Activated CD4-positive, alpha-beta T cell treated with anti-CD3 and anti-CD28 coated beads, Interleukin-2, amount 10 ng/mL, durations not matched to agents 24 days and 14 days (primary cell): Measurements from ENCODE around the gene CYP3A4. TPM values are rescaled to one million over a fixed set of nuclear protein-coding genes. Genes with fewer than 3 reads are reported as not detected.
A peak's percentile ranks its signal among the peaks of the same experiment; 100 is the strongest.

Source experiments
- DNase-seq: peaks from one replicate; pipeline ENCODE4 v3.0.0; 2022
- H3K27ac Mint-ChIP-seq: one replicate; pipeline ENCODE4 v1.8.0; 2022; ENCODE audit warnings: mild to moderate bottlenecking, mixed read lengths
- H3K27me3 Mint-ChIP-seq: one replicate; pipeline ENCODE4 v1.8.0; 2022; ENCODE audit warnings: mixed read lengths
- H3K36me3 Mint-ChIP-seq: one replicate; pipeline ENCODE4 v1.8.0; 2022; ENCODE audit warnings: low read depth, mild to moderate bottlenecking, mixed read lengths
- H3K4me1 Mint-ChIP-seq: one replicate; pipeline ENCODE4 v1.8.0; 2021; ENCODE audit warnings: mixed read lengths
- H3K4me3 Mint-ChIP-seq: one replicate; pipeline ENCODE4 v1.8.0; 2022; ENCODE audit warnings: mild to moderate bottlenecking, moderate library complexity, mixed read lengths
- H3K9me3 Mint-ChIP-seq: one replicate; pipeline ENCODE4 v1.8.0; 2021; ENCODE audit warnings: mixed read lengths
- intact Hi-C: fragments of 100-400 bp; cut with micrococcal nuclease; formaldehyde crosslinking; loops from one replicate; pipeline ENCODE4 v1.15.1; 2023
- total RNA-seq: library from RNA; stranded (reverse); gene quantifications from 2 replicates; pipeline ENCODE4 v1.2.3, GENCODE V29; 2022

CYP3A4 gene
- total RNA-seq: not detected in 2 replicates

DNA sequence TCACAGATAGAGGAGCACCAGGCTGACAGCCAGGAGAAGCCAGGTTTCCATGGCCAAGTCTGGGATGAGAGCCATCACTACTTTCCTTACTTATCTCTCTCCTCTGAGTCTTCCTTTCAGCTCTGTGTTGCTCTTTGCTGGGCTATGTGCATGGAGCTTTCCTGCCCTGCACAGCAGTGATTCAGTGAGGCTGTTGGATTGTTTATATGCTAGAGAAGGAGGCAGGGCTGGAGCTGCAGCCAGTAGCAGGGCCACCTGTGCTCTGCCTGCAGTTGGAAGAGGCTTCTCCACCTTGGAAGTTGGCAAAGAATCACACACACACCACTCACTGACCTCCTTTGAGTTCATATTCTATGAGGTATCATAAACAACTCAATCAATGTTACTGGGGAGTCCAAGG lies at the start of gene CYP3A4:
Gene CYP3A4, minus strand, starts transcription at position 178 of the 400 bp plus-strand sequence. Its CDS starts 103 bp downstream, at position 75.
- intact Hi-C loops: no loop called here

GRCh38 chr7:99833289-99833877 lies 49.4 kb upstream of the CYP3A4 start:
- H3K4me3 Mint-ChIP-seq: no peak overlapping the region
- no peak overlapping the region for H3K27ac Mint-ChIP-seq
- H3K27me3 Mint-ChIP-seq: peaks cover 11% of the 10 kb centered on the region
- H3K4me1 Mint-ChIP-seq: peaks cover 8% of the 10 kb centered on the region
- H3K36me3 Mint-ChIP-seq: no peaks in the 10 kb centered on the region
- H3K9me3 Mint-ChIP-seq: no peaks in the 10 kb centered on the region
- intact Hi-C loops: no loop called here
- DNase-seq: no peak

More for the DNA sequence above, at the start of gene CYP3A4:
- DNase-seq: no peak
- Mint-ChIP-seq H3K4me1 (peaks cover 10% of the 10 kb centered on the region), H3K4me3 (no peak within 1 kb of the TSS), H3K27me3 (peaks cover 3% of the 10 kb centered on the region), H3K9me3 (no peaks in the 10 kb centered on the region), H3K36me3 (no peaks in the 10 kb centered on the region), H3K27ac (no peak within 1 kb of the TSS)

DNA sequence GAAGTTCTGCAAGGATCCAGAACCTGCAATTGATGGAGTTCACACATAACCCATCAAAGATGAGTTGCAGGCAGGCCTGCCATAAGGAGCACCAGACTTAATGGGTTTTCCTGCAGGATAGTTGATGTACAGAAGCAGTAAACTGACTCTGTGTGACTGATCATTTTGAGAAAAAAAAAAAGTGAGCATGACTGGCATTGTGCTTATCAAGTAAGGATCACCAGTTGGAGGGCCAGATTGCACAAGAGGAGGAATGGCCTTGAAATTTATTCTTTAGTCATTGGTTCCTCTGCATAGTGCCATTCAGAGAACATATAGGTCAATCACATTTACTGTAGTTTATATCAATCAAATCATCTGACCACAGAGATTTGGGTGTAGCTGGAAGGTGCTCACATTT lies 47.6 kb upstream of the CYP3A4 start:
- DNase-seq: no peak
- Mint-ChIP-seq H3K36me3 (no peaks in the 10 kb centered on the region), H3K4me1 (no peaks in the 10 kb centered on the region), H3K27ac (no peak overlapping the region), H3K4me3 (no peak overlapping the region), H3K9me3 (no peaks in the 10 kb centered on the region), H3K27me3 (peaks cover 18% of the 10 kb centered on the region)
- intact Hi-C loops: no loop called here

DNA sequence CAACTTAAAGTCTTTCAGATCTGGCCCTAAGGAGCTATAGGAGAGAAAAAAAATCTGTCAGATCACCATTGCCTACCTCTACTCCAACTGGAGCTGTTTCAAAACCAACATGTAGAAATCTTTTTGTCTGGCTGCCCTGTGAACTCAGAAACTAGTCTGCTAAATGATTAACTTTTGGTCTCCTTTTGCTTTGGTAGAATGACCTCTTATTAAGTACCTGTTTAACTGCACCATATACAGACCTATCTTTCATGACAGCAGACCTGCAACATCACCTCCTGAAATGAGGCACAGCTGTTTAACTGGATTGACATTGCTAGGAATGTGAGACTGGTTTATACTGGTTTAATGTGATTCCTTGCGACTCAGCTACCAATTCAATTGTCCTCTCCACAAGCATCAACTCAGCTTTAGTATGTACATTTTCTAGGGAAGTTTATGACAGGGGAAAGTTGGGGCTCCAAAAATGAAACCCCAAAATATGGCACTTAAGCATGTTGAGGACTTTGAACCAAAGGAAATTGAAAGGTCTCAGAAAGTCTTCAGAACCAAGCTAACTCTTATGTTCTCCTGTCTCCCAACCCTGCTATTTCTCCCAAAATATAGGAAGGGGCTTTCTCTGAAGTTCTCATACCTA lies 45.7 kb upstream of the CYP3A4 start:
- intact Hi-C loops: no loop called here

DNA sequence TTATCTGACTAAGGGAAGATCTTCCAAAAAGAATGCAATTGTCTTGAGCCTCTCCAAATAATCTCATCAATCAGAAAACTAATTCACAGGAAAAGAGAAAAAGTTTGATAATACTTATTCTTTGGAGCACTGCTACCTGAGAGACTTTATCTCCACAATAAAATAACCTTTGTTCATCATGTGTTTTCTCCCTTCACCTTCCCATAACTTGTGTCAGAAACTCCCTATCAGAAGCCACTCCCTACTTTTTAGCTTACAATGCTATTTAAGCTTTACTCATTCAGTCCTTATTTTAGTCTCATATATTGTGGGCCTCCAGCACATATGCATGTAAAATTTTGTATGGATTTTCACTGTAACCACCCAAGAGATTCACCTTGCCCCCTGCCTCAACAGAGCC lies 44.8 kb upstream of the CYP3A4 start:
- no peaks in the 10 kb centered on the region for H3K4me1 Mint-ChIP-seq
- H3K27me3 Mint-ChIP-seq: peaks cover 20% of the 10 kb centered on the region
- intact Hi-C loops: no loop called here

More for the DNA sequence above, 45.7 kb upstream of the CYP3A4 start:
- H3K36me3 Mint-ChIP-seq: no peaks in the 10 kb centered on the region
- no peaks in the 10 kb centered on the region for H3K4me1 Mint-ChIP-seq
- no peak overlapping the region for H3K4me3 Mint-ChIP-seq
- no peak for DNase-seq
- H3K9me3 Mint-ChIP-seq: no peaks in the 10 kb centered on the region
- no peak overlapping the region for H3K27ac Mint-ChIP-seq
- H3K27me3 Mint-ChIP-seq: peaks cover 20% of the 10 kb centered on the region

GRCh38 chr7:99827040-99827778 lies 43.2 kb upstream of the CYP3A4 start:
- no peaks in the 10 kb centered on the region for H3K9me3 Mint-ChIP-seq
- H3K27ac Mint-ChIP-seq: no peak overlapping the region
- DNase-seq: no peak
- intact Hi-C loops: no loop called here
- no peaks in the 10 kb centered on the region for H3K4me1 Mint-ChIP-seq
- H3K36me3 Mint-ChIP-seq: no peaks in the 10 kb centered on the region
- peaks cover 20% of the 10 kb centered on the region for H3K27me3 Mint-ChIP-seq
- no peak overlapping the region for H3K4me3 Mint-ChIP-seq

More for the DNA sequence above, 44.8 kb upstream of the CYP3A4 start:
- Mint-ChIP-seq H3K9me3 (no peaks in the 10 kb centered on the region), H3K4me3 (no peak overlapping the region), H3K36me3 (no peaks in the 10 kb centered on the region), H3K27ac (no peak overlapping the region)
- DNase-seq: no peak

DNA sequence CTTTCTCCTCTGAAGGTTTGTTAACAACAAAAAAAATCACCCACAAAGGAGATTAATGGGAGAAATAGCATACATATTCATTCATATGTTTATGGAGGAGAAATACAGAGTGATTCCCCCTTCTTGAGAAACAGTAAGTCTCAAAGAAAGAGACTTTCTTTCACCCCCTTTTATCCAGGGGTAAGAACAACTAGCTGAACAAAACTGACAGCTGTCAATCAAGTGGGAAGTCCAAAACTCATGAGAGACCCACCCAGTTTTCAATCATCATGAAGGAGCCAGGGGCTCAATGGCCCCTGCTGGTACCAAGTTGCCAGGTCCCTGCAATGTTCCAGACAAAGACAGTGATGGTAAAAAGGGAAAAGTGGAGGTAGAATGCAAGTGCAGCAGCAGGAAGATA lies 41.9 kb upstream of the CYP3A4 start:
- H3K4me3 Mint-ChIP-seq: no peak overlapping the region
- no peak for DNase-seq
- intact Hi-C loops: no loop called here
- H3K9me3 Mint-ChIP-seq: no peaks in the 10 kb centered on the region
- H3K4me1 Mint-ChIP-seq: no peaks in the 10 kb centered on the region
- no peaks in the 10 kb centered on the region for H3K36me3 Mint-ChIP-seq
- no peak overlapping the region for H3K27ac Mint-ChIP-seq
- H3K27me3 Mint-ChIP-seq: peaks cover 30% of the 10 kb centered on the region

DNA sequence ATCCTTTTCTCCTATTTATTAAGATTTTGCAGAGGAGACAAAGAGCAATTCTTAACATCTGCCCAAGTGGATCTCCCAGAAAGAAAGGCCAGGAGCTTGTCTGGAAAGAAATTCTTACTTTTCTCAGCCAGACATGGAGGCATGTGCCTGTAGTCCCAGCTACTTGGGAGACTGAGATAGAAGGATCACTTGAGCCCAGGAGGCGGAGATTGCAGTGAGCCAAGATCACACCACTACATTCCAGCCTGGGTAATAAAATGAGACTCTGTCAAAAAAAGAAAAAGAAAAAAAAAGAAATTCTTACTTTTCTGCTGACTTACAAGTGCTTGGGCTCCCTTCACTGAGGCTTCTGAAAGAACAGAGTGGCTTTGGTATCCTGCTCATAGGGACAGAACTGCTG lies 41.5 kb upstream of the CYP3A4 start:
- no peaks in the 10 kb centered on the region for H3K9me3 Mint-ChIP-seq
- DNase-seq: no peak
- intact Hi-C loops: no loop called here
- H3K27me3 Mint-ChIP-seq: peaks cover 29% of the 10 kb centered on the region
- H3K36me3 Mint-ChIP-seq: no peaks in the 10 kb centered on the region
- H3K4me3 Mint-ChIP-seq: no peak overlapping the region
- no peak overlapping the region for H3K27ac Mint-ChIP-seq
- no peaks in the 10 kb centered on the region for H3K4me1 Mint-ChIP-seq

DNA sequence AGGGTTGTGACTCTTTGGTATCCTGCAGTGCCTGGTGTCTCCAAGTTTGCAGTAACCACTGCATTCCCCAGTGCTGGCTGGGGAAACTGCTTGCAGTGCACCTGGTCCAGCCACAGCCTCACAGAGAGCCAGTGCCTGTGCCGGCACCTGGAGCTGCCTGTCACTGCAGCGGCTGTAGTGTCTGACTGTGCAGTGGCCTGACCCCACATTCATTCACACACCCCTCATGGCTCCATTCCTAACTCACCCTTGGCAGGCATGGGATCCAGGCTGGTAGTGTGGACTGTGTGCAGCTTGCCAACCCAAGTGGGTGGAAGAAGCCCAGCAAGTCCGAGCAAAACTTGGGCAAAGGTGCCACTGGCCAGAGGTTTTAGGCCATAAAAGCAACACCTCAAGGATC lies 40.1 kb upstream of the CYP3A4 start:
- peaks cover 31% of the 10 kb centered on the region for H3K27me3 Mint-ChIP-seq
- no peak for DNase-seq
- H3K9me3 Mint-ChIP-seq: no peaks in the 10 kb centered on the region
- H3K36me3 Mint-ChIP-seq: no peaks in the 10 kb centered on the region
- H3K4me1 Mint-ChIP-seq: no peaks in the 10 kb centered on the region
- H3K4me3 Mint-ChIP-seq: no peak overlapping the region
- intact Hi-C loops: no loop called here
- H3K27ac Mint-ChIP-seq: no peak overlapping the region

DNA sequence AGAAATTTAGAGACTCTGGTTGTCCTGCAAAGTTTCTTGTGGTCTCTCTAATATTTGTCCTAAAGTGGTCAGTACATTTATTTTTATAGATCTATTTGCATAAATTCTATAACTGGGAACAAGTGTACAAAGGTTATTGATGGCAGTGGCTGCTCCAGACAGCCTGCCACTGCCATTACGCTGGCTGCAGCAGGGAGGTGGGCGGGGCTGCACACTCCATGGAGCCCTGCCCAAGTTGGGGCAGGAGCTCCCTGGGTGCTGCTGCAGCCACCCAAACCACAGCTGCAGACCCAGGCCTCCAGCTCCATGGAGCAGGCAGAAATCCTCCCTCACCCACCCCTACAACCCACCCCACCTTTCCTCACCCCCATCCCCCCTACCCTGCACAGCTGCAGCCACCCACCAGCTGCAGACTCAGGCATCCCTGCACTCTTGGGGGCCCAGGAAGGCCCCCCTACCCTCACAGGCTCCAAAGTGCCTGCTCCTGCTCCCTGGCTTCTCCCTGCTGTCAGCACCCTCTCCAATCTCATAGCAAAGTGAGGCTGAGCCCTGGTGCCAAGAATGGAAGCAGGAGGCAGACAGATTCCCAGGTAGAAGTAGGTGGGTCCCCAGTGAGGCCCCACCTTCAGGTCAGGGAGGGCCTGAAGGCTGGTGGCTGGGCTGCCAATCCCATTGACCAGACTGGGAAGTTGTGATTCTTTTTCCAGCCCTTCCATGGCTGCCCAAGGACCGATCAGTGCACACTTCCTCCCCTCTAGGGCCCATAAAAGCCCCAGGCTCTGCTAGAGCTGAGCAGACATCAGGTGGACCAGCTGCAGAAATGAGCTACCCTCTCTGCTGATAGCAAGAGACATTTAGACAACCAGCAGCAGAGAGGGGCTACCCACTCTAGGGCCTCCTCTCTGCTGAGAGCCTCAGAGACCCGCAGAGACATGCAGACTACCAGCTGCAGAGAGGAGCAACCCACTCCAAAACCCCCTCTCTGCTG lies 39.0 kb upstream of the CYP3A4 start:
- Mint-ChIP-seq H3K4me3 (no peak overlapping the region), H3K4me1 (no peaks in the 10 kb centered on the region), H3K9me3 (no peaks in the 10 kb centered on the region), H3K27ac (no peak overlapping the region), H3K27me3 (peaks cover 28% of the 10 kb centered on the region), H3K36me3 (no peaks in the 10 kb centered on the region)
- intact Hi-C loops: no loop called here
- no peak for DNase-seq

DNA sequence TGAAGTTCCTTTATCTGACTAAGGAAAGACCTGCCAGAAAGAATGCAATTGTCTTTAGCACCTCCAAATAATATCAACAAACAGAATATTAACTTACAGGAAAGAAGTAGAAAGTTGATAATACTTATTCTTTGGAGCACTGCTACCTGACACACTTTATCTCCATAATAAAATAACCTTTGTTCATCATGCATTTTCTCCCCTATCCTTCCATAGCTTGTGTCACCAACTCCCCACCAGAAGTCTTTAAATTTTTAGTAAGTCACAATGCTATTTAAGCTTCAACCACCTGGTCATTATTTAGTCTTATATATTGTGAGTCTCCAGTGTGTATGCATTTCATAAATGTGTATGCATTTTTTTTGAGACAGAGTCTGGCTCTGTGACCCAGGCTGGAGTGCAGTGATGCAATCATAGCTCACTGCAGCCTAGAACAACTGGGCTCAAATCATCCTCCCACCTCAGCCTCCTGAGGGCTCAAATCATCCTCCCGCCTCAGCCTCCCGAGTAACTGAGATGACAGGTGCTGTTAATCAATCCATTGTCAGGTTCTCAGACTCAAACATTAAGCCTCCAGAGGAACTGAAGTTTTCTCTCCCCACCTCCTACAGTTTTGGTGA lies 36.5 kb upstream of the CYP3A4 start:
- Mint-ChIP-seq H3K27ac (no peak overlapping the region), H3K9me3 (peaks cover 2% of the 10 kb centered on the region), H3K4me1 (no peaks in the 10 kb centered on the region), H3K36me3 (no peaks in the 10 kb centered on the region), H3K27me3 (peaks cover 19% of the 10 kb centered on the region), H3K4me3 (no peak overlapping the region)
- intact Hi-C loops: no loop called here
- no peak for DNase-seq

DNA sequence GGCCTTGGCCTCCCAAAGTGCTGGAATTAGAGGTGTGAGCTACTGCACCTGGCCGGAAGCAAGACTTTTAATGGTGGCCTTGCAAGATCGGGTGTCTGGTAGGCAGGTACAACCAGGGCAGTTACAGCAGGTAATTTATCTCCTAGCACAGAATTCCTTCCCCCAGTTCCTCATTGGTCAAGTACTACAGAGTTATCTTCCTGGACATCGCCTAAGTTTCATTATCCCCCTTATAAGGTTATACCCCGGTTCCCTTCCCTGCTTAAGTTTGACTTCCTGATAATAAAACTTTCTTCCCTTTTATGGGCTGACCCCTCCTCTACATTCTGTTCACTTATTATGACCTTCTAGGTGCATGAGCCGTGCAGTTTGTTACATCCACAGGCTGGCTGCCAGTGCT lies 24.8 kb upstream of the CYP3A4 start:
- peak; percentile 19 for DNase-seq
- intact Hi-C loops: no loop called here
- Mint-ChIP-seq H3K4me1 (no peaks in the 10 kb centered on the region), H3K36me3 (no peaks in the 10 kb centered on the region), H3K27me3 (peaks cover 26% of the 10 kb centered on the region), H3K9me3 (peaks cover 13% of the 10 kb centered on the region), H3K27ac (no peak overlapping the region), H3K4me3 (no peak overlapping the region)

- H3K4me1 Mint-ChIP-seq: no peaks in the 10 kb centered on the region
- intact Hi-C loops: no loop called here
- H3K4me3 Mint-ChIP-seq: no peak overlapping the region
- DNase-seq: no peak
- H3K36me3 Mint-ChIP-seq: no peaks in the 10 kb centered on the region
- H3K27me3 Mint-ChIP-seq: peaks cover 29% of the 10 kb centered on the region
- H3K9me3 Mint-ChIP-seq: peaks cover 13% of the 10 kb centered on the region
- no peak overlapping the region for H3K27ac Mint-ChIP-seq
Measured at GRCh38 chr7:99806839-99807478, 23.0 kb upstream of the CYP3A4 start.
